Cardiac fibroblast (primary cell): Measurements from ENCODE around the gene COX14.
"Not testable (repeated sequence)": the region's sequence is repeated elsewhere in the genome, so short reads cannot be mapped to it uniquely, and the experiment has no call there.

Experiments used
- DNase-seq, 2 donors: peaks; one replicate each; pipeline versions ENCODE4 v3.0.0 to v3.0.0-alpha.2; 2010; ENCODE audit warnings: low read depth in 2 of 2
- H3K4me3 ChIP-seq, 2 donors: replicated peaks in 1 of 2; 1 replicate in 1 of 2; 2 replicates in 1 of 2; pipeline ENCODE4 v1.5.1; 2011; ENCODE audit warnings: low read depth in 2 of 2, low read length in 2 of 2, mild to moderate bottlenecking in 2 of 2, moderate library complexity in 1 of 2
- TF ChIP-seq, protein P1 (sequence below): IDR thresholded peaks from one replicate; pipeline ENCODE4 v1.5.1; 2011; ENCODE audit warnings: low read depth, mild to moderate bottlenecking, low read length, inconsistent platforms

The COX14 gene

DNA sequence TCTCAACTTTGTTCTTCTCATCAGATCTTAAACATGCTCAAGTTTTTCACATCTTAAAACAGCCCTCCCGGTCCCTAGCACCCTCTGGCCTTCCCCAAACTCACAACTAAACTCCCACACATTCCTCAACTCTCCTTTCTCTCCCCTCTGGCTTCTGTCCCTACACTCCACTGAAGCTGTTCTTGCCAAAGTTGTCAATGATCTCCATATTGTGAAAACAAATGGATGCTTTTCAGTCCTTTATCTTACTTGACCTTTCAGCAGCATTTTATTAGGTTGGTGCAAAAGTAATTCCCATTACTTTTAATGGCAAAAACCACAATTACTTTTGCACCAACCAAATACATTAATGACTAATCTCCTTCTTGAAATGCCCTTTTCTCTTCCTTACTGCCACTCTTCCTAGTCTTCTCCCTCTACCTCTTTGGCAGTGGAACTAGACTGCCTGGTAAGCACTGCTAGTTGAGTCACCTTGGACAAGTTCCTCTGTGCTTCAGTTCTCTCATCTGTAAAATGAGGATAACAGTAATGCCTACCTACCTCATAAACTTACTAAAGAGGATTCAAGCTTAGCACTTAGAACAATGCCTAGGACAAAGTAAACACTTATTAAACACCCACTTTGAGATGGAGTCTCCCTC is 39.1 kb downstream of the COX14 start:
- DNase-seq = peak; percentile 25 to 65
- TF ChIP-seq, protein P1, sequence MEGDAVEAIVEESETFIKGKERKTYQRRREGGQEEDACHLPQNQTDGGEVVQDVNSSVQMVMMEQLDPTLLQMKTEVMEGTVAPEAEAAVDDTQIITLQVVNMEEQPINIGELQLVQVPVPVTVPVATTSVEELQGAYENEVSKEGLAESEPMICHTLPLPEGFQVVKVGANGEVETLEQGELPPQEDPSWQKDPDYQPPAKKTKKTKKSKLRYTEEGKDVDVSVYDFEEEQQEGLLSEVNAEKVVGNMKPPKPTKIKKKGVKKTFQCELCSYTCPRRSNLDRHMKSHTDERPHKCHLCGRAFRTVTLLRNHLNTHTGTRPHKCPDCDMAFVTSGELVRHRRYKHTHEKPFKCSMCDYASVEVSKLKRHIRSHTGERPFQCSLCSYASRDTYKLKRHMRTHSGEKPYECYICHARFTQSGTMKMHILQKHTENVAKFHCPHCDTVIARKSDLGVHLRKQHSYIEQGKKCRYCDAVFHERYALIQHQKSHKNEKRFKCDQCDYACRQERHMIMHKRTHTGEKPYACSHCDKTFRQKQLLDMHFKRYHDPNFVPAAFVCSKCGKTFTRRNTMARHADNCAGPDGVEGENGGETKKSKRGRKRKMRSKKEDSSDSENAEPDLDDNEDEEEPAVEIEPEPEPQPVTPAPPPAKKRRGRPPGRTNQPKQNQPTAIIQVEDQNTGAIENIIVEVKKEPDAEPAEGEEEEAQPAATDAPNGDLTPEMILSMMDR = no peak
- no peak overlapping the region for H3K4me3 ChIP-seq

DNA sequence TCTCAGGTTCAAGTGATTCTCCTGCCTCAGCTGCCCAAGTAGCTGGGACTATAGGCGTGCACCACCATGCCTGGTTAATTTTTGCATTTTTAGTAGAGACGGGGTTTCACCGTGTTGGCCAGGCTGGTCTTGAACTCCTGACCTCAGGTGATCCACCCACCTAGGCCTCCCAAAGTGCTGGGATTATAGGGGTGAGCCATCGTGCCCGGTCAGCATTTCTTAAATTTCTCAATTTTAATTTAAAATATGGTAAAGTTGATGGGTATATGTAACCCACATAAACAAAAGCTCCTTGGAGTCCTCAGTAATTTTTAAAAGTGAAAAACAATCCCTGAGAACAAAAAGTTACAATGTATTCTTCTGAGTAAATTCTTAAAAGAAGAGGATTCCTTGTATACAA is 42.9 kb downstream of the COX14 start:
- not testable (repeated sequence) for H3K4me3 ChIP-seq

DNA sequence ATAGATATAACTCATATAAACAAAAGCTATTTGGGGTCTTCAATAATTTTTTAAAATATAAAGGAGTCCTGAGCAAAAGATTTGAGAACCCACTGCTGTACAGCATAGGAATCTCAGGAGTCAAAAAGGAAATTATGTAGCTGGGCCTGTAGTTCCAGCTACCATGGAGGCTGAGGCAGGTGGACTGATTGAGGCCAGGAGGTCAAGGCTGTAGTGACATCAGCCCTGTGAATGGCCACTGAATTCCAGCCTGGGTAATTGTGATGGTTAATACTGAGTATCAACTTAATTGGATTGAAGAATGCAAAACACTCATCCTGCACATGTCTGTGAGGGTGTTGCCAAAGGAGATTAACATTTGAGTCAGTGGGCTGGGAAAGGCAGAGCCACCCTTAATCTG is 44.6 kb downstream of the COX14 start:
- no peak for DNase-seq
- TF ChIP-seq, protein P1 = no peak
- H3K4me3 ChIP-seq = no peak overlapping the region

More for the DNA sequence above, 42.9 kb downstream of the COX14 start:
- DNase-seq = not testable (repeated sequence)

DNA sequence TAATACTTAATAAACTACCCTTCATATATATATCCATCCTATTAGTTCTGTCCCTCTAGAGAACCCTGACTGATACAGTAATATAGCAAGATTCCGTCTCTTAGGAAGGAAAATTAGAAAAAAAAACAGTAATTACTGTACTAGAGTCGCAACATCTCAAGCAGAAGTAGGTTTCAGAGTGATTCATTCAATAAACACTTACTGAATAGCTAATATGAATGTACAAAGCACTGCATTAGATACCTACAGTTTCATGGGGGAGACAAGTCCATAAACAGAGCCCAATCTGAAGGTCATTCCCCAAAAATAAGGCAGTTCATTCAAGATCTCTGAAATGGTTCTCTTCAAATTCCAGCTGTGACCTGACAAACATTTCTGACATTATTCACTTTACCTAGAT is 45.2 kb downstream of the COX14 start:
- peak in 1 of 2 donors; percentile 33 for DNase-seq
- TF ChIP-seq, protein P1 = no peak
- H3K4me3 ChIP-seq = no peak overlapping the region

DNA sequence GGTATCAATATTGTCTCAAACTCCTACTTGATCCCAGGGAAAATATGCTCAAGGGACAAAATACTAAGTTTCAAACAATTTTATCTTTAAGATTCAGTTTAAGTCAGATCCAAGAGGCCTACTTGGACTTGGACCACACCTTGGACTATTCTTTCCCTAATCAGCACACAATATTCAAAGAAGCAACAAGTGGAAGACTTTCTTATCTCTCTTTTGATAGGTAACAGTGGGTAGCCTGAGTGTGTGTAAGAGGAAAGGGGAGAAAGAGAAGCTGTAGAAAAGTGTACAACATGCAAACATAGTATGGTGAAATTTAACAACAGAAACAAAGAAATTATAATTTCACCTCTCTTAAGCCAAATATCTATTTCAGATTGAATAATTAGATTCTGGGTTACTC is 48.6 kb downstream of the COX14 start:
- TF ChIP-seq, protein P1 = no peak
- DNase-seq = no peak
- H3K4me3 ChIP-seq = no peak overlapping the region

DNA sequence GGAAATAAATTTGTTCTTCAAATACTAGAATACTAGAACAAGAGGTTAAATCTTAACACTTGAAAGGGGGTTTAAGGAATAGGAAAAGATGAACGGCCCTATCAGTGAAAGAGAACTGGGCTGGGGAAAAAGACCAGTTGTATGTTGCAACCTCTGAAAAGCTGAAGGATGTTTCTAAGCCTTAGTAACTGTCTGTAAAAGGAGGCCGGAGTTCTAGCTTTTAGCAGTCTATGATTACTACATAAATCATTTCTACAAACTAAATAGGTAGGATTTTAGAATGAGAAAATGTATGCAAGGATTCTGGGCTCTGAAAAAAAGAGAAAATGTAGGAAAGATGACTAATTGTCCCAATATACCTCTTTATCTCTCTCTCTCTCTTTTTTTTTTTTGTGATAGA is 50.2 kb downstream of the COX14 start:
- DNase-seq = peak; percentile 54 to 66
- H3K4me3 ChIP-seq = no peak overlapping the region
- TF ChIP-seq, protein P1 = no peak

DNA sequence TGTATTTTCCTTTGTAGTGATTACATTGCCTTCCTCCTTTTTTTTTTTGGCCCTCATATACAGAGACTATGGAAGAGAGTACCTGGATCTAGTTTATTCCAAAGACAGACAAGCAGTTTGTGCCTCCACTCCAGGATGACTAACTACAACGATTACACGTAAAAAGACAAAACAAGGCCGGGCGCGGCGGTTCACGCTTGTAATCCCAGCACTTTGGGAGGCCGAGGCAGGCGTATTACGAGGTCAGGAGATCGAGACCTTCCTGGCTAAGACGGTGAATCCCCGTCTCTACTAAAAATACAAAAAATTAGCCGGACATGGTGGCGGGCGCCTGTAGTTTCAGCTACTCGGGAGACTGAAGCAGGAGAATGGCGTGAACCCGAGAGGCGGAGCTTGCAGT is 52.9 kb downstream of the COX14 start:
- no peak overlapping the region for H3K4me3 ChIP-seq
- TF ChIP-seq, protein P1 = no peak
- DNase-seq = no peak
